ENCODE data around the gene MYO5B.

Gene MYO5B

DNA sequence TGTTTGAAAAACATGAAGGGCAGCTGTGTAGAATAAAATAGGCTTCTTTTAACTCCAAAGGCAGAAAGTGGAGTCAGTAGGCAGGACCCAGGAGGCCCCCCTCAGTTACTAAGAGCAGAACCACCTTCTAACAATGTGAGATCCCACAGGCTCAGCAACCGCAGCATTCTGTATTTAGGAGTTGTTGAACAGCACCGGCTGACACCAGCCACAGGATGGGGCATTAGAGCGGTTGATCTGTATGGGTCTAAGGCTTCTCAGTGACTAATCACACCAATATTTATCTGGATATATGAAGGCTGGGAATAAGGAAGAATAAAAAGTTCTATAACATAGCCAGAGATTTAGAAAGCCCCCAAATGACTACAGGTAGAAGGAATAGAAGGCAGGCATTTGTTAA is 51.7 kb downstream of the MYO5B start:
- DNase-seq: no peak

DNA sequence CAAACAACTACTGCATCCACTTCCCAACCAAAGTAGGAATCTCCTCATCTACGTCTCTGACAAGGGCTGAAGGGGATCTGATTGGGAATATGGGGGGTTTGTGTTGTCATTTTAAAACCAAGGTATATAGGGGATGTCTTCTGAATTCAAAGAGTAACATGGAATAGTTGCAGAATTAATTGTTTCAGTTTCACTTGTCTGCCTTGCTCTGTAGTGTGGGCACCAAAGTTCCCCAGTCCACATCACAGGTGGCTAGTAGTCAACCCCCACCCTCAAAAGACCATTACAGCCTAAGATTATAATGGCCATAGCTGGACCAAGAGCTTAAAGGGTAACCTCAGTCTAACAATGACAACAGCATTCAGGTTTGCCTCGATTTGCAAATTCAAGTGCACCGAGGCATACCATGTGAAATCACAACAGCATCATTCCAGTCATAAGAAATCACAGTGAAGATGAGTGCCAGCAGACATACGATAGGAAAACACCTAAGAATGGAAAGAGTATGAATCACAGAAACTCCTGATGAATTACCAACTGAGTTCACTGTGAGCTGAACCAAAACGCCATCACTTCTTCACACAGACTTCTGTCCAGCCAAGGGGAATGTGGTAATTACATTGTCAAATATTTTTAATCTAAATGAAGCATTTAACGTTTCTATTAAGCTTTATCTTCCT is 52.4 kb downstream of the MYO5B start:
- no peak for DNase-seq

DNA sequence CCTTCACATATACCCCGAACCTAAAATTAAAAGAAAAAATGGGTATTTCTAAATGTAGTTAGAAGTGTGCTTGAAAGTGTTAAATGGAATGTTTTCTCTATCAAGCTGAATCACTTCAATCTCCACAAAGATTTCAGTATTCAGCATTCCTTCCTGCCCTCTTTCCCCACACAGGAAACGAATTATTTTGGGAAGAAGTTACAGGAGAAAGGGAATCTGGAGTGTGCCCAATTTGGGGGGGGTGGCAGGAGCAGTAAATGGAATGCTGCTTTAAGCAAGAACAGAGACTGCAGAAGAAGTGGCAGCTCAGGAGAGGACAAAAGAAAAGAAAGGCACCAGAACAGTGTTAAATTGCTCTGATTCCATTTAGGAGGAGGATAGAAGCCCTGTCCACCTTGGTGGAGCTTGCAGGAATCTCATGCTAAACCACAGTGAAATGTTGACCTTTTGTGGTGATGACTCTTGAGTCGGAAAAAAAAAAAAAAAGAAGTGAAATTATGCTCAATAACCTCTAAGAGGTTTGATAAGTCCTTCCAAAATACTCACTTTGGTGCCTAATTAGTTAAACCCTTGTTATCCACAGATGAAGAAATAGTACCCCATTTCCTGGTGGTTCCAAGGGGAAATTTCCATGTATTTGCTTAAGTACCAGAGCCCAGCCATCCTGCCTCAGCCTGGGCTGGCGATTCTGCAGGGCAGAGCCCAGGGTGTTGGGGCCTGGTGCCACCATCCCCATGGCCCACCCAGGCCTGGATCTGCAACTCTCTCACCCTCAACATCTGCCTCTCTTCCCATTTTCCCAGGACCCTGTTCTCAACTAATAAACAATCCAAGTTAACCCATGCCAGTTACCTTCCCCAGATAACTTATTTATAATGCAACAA is 56.5 kb downstream of the MYO5B start:
- no peak for DNase-seq

DNA sequence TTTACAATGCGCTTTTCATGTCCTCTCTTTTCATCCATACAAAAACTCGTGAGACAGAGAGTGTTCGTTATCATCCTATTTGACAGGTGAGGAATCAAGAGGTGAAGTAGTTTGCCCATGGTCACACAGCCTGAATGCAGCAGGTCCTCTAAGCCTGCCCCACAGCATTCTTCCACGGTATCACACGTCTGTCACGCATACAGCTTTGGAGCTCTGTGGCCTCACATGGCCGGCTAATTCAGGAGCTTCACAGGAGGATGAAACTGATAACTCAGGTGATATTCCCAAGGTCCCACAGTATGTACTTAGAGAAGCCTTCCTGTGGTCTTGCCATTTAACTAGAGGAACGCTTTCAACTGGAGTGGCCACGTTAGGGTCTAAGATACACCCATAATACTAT is 59.0 kb downstream of the MYO5B start:
- DNase-seq: no peak

- no peak for DNase-seq
Measured at GRCh38 chr18:50133526-50133925, 61.4 kb downstream of the MYO5B start.

- DNase-seq: no peak
Measured at GRCh38 chr18:50131591-50131990, 63.4 kb downstream of the MYO5B start.

DNA sequence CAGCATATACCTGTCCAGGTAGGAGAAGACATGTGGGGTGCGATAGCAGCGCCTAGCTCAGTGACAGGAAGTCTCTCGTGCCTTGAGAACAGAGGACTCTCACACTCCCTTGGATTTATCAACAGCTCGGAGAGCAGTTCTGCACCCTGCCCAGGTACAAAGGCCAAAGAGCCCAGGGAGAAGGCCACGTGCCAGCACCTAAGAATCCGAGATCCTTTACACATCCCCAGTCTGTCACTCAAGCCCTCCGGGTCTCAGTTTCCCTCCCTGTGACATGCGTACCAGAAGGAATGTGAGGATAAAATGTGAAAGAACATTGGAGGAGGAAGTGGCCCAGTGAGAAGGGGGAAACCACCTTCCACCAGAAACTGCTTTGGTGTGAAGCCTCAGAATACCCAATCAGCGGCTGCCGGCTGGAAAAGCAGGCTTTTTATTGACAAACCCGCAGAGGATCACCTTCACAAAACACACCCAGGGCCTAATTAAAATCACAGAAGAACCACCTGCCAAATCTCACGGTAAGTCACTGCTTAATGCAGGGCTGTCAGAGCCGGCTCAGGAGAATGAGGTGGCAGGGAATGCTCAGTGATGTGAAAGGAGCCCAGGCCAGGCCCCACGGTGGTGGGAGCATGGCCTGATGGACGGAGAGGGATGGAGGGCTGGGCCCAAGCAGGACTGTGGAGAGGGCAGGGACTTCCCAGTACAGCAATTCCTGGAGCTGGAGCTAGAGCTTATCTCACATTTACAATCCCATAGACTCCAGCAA is 66.3 kb downstream of the MYO5B start:
- DNase-seq: no peak

DNA sequence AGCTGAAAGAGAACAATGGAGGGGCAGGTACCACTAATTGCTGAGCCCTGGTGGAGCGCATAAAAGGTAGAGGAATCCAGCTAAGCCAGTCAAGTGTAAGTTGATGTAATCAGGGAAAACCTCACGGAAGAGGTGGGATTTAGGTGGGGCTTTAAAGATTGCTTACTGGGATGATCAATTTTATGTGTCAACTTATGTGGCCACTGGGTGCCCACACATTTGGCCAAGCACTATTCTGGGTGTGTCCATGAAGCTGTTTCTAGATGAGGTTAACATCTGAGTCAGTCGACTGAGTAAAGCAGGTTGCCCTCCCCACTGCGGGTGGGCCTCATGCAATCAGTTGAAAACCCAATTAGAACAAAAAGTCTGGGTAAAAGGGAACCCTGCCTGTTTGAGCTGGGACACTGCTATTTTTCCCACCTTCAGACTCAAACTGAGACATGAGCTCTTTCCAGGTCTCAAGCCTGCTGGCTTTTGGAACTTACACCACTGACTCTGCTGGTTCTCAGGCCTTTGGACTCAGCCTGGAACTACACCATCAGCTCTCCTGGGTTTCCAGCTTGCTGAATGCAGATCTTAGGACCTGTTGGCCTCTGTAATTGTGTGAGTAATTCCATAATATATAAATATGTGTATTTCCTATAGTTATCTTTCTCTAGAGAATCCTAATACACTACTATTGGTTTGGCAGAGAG is 67.3 kb downstream of the MYO5B start:
- DNase-seq: no peak

DNA sequence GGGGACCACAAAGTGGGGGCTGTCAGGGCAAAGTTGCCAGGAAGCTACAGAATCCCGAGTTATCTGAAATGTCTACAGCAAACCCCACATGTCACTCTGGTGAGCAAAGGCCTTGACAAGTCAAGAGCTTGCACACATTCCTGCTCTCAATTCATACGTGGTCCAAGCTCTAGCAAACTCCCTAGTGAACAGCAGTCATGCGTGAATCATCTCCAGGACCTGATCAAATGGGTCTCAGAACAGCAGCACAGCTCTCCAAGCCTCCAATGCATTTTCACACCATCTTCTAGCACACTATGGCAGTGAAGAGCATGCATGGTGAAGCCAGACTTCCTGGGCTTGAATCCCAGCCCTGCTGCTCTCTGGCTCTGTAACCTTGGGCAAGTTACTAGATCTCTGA is 68.5 kb downstream of the MYO5B start:
- DNase-seq: no peak

DNA sequence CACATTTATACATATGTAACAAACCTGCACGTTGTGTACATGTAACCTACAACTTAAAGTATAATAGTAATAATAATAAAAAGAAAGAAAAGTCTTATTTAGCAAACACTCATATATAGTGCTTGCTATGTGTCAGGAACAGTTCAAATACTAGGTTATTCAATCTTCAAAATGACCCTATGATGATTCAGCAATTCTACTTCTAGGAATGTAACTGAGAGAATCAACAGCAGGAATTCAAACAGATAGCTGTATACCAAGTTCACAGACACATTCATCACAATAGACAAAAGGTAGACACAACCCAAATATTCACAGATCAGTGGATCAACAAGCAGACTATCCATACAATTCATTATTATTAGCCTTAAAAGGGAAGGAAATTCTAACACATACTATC is 69.5 kb downstream of the MYO5B start:
- DNase-seq: no peak

- DNase-seq: no peak
Measured at GRCh38 chr18:50119296-50119695, 75.7 kb downstream of the MYO5B start.

DNA sequence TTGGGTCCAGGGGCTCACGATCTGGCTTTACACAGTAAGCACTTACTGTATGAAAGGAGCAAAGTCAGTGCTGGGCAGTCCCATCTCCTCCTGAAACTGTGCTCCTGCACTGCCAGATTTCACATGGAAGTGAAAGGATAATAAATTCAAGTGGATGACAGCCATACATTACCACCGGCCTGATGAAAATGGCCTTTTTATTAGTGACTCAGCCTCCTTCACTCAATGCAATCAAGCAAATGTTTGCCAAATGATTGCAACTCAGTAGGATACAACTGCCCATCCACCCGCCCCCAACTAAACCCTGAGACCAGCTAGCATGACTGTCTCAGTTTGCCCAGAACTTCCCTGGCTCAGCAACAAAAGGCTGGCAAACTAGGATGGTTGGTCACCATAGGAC is 77.1 kb downstream of the MYO5B start:
- no peak for DNase-seq

GRCh38 chr18:50115095-50115494 is 79.9 kb downstream of the MYO5B start:
- DNase-seq: no peak

DNA sequence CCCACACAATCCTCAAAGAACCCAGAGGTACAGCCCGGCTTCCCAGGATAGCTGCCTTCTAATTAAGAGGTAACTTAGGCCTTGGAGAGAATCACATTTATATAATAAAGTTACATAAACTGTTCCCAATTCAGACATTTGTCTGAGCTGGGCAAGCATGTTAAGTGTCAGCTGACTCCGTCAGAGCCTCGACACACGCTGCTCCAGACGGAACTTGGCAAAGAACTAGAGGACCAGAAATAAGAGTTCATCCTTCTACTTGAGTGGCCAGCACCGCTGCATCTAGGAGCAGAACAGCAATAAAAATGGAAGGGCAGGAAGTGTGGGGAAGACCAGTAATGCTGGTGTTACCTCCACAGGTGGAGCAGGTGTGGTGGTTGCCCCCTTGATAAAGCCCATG is 80.5 kb downstream of the MYO5B start:
- DNase-seq: no peak

- no peak for DNase-seq
Measured at GRCh38 chr18:50113726-50114125, 81.2 kb downstream of the MYO5B start.

DNA sequence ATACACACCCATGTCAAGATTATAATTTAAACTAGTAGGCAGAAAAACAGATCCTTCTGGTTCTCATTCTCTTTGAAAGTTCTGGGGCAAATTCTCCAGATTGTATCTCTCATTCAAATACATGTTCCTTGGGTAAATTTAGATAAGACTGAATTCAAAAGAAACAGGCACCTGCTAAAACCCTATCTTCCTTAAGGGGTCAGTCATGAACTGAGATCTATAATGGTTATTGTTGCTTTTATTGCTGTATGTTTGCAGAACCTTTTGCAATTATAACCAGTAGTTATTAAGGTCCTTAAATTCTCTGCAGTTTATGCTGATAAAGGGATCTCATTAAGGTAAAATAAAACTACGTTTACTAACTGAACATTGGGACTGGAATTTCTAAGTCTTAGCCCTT is 83.5 kb downstream of the MYO5B start:
- no peak for DNase-seq

DNA sequence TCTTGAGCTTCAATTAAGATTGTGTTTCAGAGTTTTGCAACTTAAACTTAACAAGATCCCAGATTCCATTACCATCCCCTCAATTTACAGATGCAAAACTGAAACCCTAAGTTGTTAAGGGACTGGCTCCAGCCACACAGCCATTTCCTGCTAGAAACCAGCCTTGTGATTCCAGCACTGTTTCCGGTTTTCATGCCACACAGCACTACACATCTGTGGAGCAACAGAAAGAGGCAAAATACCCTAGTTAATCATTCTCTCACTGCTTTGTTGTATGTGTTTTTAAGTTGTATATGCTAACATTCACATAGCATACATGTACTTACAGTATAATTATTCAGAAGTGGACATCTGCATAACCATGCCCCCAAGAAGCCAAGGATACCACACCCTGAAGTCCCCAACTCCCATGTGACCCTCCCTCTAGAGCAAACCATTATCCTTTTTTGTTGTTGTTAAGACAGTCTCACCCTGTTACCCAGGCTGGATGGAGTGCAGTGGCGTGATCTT is 87.4 kb downstream of the MYO5B start:
- no peak for DNase-seq

DNA sequence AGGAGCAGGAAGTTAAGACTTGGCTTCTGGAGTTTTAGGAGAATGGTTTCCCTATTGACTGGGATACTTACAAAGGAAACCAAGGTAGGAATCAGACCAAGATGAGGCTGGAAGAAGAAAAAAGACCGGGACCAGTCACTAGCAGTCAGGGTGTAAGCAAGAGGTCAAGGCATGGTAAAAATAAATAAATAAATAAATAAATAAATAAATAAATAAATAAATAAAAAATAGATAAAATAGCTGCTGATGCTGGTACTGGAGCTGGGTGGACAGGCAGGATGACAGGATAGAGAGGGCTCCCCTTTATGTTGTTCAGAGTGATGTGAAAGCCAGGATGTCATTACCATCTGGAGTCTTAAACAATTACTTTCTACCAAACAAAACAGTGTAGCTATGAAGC is 89.9 kb downstream of the MYO5B start:
- no peak for DNase-seq

DNA sequence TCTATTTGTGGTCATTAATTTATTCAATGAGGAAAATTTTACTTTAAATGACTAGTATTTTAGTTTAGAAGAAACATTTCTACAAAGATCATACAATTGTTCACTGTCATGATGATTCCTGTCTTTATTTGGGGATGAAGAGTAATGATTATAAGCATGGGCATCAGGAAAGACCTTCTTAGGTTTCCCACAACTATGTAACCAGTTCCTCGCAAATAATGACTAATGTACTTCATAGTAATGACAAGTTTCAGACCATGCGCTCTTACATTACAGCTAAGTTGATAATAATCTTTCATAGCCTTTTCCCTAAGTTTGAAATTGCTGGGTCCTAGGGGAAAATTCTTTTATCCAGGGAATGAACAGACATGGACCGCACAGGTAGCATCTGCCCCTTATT is 90.5 kb downstream of the MYO5B start:
- no peak for DNase-seq

- DNase-seq: no peak
Measured at GRCh38 chr18:50099725-50100407, 95.1 kb downstream of the MYO5B start.

DNA sequence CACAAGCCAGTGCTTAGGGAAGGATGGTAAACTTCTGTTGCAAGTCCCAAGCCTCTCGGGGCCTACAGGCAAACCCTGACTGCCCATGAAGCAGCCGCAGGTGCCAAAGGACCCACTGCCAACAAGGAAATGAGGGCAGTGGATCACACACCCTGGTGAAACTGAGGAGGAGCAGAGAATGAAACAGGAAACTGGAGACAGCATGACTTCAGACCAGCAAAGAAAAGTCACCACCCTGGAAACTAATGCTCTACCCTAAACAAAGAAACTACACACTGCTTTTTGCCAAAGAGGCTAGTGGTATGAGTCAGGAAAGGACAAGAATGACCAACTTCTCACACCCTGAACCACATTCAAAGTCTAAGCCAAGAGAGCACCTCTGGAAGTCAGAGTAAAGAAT is 97.2 kb downstream of the MYO5B start:
- DNase-seq: no peak

- no peak for DNase-seq
Measured at GRCh38 chr18:50096766-50097435, 98.0 kb downstream of the MYO5B start.
